HG03159 (cell line): ENCODE measurements around the gene SEC61B.

Source experiments
- ATAC-seq: cut with Tn5 transposase; IDR thresholded peaks from one replicate; pipeline ENCODE4 v1.9.1; 2021; ENCODE audit warnings: mild to moderate bottlenecking, moderate library complexity; ENCODE audit not compliant: unreplicated experiment

Gene SEC61B

DNA sequence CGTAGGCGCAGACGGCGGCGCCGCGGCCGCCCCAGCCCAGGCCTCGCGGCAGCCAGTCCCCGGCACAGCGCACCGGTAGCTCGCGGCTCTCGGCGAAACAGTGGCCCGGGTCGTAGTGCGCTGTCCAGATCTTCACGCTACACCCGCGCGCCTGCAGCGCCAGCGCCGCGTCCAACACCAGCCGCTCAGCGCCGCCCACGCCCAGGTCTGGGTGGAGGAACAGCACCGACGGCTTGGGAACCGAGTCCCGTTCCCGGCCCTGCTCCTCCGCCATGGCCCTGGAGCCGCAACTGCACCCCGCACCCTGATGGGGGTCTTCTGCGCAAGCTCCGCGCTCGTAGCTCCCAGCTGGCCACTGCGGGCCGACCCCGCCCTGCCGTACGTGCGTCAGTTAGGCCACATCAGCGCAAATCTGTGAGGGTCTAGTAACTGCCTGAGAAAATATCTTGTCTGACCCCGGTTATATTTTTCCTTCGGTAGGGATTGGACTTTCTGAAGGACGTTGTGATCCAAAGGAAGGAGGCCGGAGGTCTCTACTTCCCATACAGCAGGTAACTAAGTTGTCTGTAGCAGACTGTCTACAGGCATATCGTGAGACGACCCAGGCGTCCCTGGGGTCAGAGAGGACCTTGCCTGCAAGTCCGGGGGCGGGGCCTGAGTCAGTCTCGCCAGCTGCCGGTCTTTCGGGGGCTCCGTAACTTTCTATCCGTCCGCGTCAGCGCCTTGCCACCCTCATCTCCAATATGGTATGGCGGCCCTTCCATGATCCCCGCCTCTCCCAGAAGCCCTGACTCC lies at the start of gene SEC61B, which contains the start of gene ALG2:
Gene SEC61B, plus strand, starts transcription at position 662 of the 795 bp plus-strand sequence. Its CDS starts 82 bp downstream, at position 744.
Gene ALG2, minus strand, starts transcription at position 322 of the 795 bp plus-strand sequence. Its CDS starts 48 bp downstream, at position 274.
- peak; percentile 88 for ATAC-seq

DNA sequence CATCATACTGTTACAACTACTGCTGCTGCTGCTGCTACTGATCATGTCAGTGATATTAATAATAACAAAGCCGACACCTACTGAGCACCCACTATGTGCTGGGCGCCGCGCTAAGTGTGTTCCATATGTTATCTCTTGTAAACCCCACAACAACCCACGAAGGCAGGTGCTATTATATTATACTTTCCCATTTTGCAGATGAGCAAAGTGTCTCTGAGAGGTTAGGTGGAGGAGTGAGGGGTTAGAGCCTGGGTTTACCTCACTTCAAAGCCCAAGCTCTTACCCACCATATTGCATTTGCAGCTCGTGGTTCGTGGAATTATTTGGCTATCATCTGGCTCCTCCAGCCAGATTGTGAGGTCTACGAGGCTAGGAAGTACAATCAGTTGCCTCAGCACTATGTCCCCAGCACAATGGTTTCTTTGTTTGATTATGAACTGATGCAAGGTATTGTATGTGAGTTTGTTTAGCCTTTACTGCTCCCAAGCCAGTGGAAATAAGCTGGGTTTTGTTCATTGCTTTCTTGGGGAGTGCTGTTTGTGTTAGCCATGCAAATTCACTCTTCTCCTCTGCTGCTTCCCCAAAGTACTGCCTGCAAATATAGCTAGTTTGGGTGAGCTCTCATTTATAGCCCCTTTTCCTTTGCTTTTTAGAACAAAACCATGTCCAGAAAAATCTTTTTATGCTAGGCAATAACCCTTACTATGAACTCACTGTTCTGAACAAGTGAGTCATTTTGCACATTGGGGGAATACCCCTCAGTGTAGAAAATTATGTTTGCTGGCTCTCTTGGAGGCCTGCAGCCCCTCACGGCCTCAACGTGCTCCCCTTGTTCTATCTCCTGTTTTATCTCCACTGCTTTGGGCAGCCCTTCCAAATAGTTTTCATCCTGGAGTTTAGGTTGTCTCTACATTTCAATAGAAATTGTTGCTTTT lies 48.2 kb upstream of the SEC61B start:
- ATAC-seq: peak; percentile 57

GRCh38 chr9:99176527-99177013 lies 45.5 kb upstream of the SEC61B start:
- no peak for ATAC-seq

DNA sequence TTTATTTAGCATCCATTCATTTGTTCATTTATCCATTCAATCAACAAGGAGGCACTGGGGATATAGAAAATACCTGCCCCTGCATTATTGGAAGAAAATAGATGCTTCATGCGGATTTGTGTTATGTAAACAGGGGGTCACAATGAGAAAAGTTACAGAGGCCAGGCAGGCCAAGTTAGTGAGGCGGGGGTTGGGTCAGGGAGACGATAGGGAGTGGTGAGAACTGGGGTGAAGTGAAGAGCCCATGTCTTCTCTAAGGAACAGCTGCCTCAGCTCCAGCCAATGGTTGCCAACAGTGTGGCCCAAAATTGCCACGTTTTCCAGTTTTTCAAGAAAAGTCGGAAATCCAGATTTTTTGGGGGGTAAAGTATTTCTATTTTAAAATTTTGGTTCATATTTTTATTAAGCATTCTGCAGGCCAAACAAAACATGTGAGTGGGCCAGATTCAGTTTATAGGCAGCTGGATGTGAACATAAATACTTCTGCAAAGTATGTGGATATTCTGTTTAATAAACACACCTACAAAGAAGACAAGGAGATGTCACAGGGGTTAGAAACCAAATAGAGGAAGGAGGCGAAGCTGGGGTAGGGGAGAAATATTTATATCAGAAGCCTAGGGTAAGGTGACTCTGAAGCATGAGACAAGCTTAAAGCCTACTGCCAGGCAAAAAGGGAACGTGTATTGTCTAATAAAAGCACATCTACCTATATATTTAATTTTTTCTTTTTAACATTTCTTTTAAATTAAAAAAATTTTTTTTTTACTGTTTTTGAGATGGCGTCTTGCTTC lies 44.3 kb upstream of the SEC61B start:
- no peak for ATAC-seq

GRCh38 chr9:99178912-99179872 lies 42.9 kb upstream of the SEC61B start:
- no peak for ATAC-seq

GRCh38 chr9:99180199-99180598 lies 41.9 kb upstream of the SEC61B start:
- no peak for ATAC-seq

DNA sequence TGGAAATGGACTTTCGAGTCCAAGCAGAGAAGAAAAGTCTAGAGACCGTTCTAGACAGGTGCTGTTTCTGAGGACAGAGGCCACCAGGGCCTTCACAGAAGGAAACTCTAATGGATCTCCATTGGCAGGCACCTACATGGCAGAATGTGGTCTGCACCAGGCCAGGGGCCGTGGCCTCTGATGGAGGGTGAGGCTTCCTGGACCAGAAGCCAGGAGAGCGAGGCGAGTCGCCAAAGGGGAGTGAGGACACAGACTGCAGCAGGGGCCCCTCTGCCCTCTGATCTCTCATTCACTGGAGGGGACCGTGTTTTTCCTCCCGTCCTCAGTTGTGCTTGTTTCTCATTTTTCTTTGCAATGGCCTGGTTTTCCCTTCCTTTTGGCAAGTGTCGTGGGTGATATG lies 41.4 kb upstream of the SEC61B start:
- no peak for ATAC-seq

DNA sequence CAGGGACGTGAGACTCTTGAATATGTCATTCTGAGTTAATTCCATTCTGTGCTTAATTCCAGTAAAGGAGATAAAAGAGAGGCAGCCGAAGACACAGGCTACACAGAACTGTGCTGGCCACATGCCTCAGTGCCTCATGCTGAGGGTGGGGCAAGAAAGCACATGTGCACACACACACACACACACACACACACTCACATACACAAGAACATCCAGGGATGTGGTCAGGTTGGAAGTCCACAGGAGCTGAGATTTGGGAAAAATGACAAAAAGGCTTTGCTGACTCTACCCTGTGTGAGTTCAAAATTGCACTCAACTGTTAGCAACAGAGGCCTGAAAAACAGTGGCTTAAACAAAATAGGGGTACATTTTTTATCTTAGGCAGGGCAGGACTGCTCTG lies 40.9 kb upstream of the SEC61B start:
- ATAC-seq: no peak

- no peak for ATAC-seq
Measured at GRCh38 chr9:99181621-99182020, 40.5 kb upstream of the SEC61B start.

GRCh38 chr9:99182356-99182755 lies 39.7 kb upstream of the SEC61B start:
- ATAC-seq: no peak

DNA sequence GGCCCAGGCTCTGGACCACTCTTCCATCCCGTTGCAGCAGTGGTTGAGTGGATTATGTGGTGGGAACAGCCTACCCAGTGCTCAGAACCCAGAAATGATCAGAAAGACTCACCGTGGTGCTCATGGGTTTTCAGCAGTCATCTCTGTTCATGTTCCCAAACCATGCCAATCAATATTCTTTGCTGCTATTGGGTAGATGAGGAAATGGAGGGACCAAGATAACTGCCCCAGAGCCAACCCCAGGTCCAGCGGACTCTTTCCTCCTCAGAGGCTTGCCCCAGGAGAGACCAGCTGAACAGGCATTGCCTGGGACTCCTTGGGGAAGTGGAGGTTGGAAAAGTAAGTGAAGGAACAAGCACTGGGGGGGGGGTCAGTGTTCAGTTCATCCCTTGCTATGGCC lies 38.5 kb upstream of the SEC61B start:
- no peak for ATAC-seq

- ATAC-seq: peak; percentile 4
Measured at GRCh38 chr9:99184110-99184474, 38.0 kb upstream of the SEC61B start.

DNA sequence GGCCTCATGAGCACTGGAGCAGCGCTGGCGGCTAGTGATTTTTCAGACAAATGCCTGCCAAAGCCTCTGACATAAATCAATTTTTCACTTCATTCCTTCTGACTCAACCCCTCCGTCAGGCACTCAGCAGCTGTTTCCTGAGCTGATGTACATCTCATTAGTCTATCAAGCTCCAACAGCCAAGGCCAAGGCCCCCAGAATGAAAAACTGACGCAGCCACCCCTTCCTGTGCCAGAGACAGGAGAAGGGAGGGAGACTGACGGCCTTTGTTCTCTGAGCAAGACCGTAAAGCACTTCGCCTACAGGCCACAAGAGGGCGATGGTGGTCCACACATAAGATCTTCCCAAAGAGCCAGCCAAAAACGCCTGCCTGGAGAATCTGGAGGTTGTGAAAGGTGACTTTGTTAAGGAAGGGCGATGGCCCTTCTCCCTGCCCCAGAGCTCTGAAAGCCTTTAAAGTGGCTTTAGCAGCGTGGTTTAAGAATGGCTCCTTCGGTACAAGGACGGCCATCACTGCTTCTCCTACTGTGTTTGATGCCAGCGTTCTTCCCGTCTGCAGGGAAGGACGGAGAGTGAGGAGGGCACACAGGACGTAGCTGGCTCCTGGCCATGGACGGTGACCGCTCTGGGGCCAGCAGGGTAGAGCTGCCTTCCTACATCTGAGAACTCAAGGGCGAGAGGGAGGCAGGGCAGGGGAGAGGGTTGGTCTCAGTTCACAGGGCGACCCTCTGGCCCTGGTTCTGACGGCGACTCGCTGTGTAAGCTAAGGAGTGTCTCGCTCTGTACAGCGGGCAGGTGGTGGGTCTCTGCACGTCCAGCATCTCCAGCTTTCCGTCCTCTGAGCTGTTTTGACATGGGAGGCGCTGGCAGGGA lies 37.4 kb upstream of the SEC61B start:
- peak; percentile 41 for ATAC-seq

GRCh38 chr9:99185348-99185632 lies 36.8 kb upstream of the SEC61B start:
- no peak for ATAC-seq

DNA sequence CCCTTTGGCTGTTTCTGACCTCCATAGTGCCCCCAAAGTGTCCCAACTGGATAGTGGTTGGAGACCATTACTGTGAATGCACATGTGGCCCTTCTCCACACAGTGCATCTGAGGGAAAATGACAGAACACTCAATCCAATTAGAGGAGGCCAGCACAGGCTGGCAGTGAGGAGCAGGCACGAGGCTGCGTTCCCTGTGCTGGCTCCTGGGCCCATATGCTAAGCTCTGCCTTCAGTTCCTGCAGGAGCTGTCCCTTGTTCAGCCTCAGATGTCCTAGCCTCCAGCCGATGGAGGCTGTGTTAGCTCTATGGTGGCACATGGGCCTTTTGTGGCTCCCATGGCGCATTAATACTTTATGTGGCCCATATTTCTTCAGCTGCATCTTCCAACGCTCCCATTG lies 36.1 kb upstream of the SEC61B start:
- no peak for ATAC-seq

- ATAC-seq: no peak
Measured at GRCh38 chr9:99187311-99187710, 34.8 kb upstream of the SEC61B start.

- no peak for ATAC-seq
Measured at GRCh38 chr9:99189186-99189585, 32.9 kb upstream of the SEC61B start.

- ATAC-seq: no peak
Measured at GRCh38 chr9:99189887-99190596, 32.0 kb upstream of the SEC61B start.
